GM18505 (cell line): ENCODE data around the gene GPR26.

Experiments
- ATAC-seq: cut with Tn5 transposase; IDR thresholded peaks from one replicate; pipeline ENCODE4 v1.9.1; 2021; ENCODE audit not compliant: unreplicated experiment
- POLR2A ChIP-seq: IDR thresholded peaks from 4 replicates; pipeline ENCODE4 v1.6.1; 2011; ENCODE audit warnings: borderline replicate concordance; ENCODE audit not compliant: insufficient read depth, insufficient read length; ENCODE audit errors: extremely low read depth

The GPR26 gene

GRCh38 chr10:123665491-123666286 lies 466 bp upstream of the GPR26 start:
- TF ChIP-seq POLR2A: no peak
- no peak for ATAC-seq

GRCh38 chr10:123669886-123670285 lies 3.7 kb downstream of the GPR26 start:
- no peak for ATAC-seq
- TF ChIP-seq POLR2A: no peak

- TF ChIP-seq POLR2A: no peak
- no peak for ATAC-seq
Observed at GRCh38 chr10:123673198-123673597, 7.0 kb downstream of the GPR26 start.

- TF ChIP-seq POLR2A: no peak
- ATAC-seq: no peak
Observed at GRCh38 chr10:123674741-123675140, 8.6 kb downstream of the GPR26 start.

- no peak for ATAC-seq
- no peak for TF ChIP-seq POLR2A
Observed at GRCh38 chr10:123675811-123676210, 9.7 kb downstream of the GPR26 start.

GRCh38 chr10:123677556-123677955 lies 11.4 kb downstream of the GPR26 start:
- ATAC-seq: no peak
- no peak for TF ChIP-seq POLR2A

- no peak for ATAC-seq
- no peak for TF ChIP-seq POLR2A
Observed at GRCh38 chr10:123678376-123678775, 12.2 kb downstream of the GPR26 start.

- TF ChIP-seq POLR2A: no peak
Observed at GRCh38 chr10:123681285-123681684, 15.1 kb downstream of the GPR26 start.

GRCh38 chr10:123682477-123682876 lies 16.3 kb downstream of the GPR26 start:
- no peak for ATAC-seq
- no peak for TF ChIP-seq POLR2A

More at GRCh38 chr10:123681285-123681684, 15.1 kb downstream of the GPR26 start:
- no peak for ATAC-seq

- no peak for TF ChIP-seq POLR2A
- ATAC-seq: no peak
Observed at GRCh38 chr10:123683459-123683858, 17.3 kb downstream of the GPR26 start.

GRCh38 chr10:123683865-123684264 lies 17.7 kb downstream of the GPR26 start:
- no peak for ATAC-seq
- no peak for TF ChIP-seq POLR2A

- no peak for TF ChIP-seq POLR2A
- no peak for ATAC-seq
Observed at GRCh38 chr10:123685260-123685659, 19.1 kb downstream of the GPR26 start.

GRCh38 chr10:123687758-123688157 lies 21.6 kb downstream of the GPR26 start:
- no peak for ATAC-seq

GRCh38 chr10:123689880-123690279 lies 23.7 kb downstream of the GPR26 start:
- no peak for ATAC-seq

More at GRCh38 chr10:123687758-123688157, 21.6 kb downstream of the GPR26 start:
- no peak for TF ChIP-seq POLR2A

More at GRCh38 chr10:123689880-123690279, 23.7 kb downstream of the GPR26 start:
- TF ChIP-seq POLR2A: no peak
